ENCODE data around the gene EMC6.

The EMC6 gene

DNA sequence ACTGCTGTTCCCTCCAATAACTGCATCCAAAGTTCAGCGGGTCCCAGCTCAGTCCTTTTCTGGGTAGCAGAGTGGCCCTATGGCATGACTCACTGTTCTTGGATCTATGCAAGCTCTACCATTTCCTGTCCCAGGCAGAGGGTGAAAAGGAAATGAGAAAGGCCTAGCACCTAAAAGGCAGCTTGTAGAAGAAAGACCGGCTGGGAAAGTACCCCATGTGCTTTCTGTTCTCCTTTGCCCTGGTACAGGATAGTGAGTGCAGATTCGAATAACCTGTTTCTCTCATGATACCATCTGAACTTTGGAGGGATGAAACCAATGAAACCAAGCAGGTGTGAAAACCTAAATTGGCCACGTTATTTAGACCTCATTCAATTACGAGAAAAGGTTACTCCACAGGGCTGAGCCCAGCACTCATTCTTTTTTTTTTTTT lies 42.4 kb downstream of the EMC6 start:
- DNase-seq (ENCODE audit: low spot score), result no peak

DNA sequence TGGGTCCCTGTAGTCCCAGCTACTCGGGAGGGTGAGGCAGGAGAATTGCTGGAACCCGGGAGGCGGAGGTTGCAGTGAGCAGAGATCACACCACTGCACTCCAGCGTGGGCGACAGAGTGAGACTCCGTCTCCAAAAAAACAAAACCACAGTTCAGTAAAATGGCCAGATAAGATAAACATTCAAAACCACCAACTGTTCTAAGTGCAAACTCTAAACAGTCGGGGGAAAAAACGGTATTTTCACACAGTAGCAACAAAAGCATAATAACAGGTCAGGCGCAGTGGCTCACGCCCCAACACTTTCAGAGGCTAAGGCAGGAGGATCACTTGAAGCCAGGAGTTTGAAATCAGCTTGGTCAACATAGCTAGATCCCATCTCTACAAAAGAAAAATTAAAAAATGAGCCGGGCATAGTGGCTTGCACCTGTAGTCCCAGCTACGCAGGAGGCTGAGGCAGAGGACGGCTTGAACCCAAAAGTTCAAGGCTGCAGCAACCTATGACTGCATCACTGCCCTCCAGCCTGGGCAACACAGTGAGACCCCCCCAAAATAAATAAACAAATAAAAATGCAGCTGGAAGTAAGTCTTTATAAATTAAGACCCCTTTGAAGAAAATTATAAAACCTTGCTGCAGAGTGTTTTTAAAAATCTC lies 44.3 kb downstream of the EMC6 start:
- DNase-seq (ENCODE audit: low spot score), result no peak

DNA sequence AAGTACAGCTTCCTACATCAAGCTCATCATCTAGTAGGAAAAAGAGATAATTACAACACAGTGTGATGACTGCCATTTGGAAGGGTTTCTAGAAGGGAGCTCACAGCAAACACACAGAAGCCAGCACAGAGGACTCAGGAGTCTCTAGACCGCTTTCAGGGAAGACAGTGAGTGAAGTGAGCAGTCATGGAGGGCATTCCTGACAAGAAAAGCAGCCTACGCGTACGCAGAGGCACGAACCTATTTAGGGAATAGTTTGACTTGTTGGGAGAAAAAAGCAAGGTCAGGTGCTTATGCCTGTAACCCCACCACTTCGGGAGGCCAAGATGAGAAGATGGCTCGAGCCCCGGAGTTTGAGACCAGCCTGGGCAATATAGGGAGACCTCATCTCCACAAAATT lies 46.7 kb downstream of the EMC6 start:
- DNase-seq (ENCODE audit: low spot score), result no peak

DNA sequence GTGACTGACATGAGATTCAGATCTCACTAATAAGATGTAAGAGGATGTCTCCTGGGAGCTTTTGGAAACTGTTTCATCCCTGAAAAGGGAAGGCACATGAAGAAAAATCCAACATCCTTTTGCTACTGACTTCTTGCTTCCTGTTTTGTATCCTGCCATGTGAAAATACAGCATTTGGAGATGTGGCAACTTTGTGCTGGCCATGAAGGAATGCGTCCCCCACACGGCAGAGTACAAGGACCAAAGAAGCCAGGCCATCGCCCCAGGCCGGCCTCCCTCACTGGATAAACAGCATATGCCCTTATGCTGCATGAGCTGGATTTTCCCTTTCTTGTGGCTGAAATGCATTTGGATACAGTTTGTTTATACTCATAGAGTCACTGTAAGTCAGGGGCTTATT lies 49.6 kb downstream of the EMC6 start:
- no peak for DNase-seq (ENCODE audit: low spot score)

DNA sequence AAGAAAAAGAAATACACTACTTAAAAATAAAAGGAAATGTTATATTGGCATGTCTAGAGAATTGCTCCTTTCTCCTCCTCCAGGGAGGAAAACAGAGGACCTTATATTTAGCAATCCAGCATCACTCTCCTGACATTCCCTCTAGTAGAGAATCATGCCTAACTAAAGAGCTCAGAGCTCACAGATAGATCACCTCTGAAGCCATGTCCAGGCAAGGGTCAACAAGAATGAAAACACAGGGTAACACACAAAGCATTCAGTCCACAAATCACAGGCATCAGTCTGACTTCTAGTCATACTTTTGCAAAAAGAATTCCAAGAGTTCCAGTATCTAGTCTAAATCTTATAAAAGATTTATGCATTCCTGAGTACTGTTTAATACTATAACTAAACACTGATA lies 50.7 kb downstream of the EMC6 start:
- DNase-seq (ENCODE audit: low spot score), result no peak

Data from left forelimb (tissue), 1 donor.